Activated CD4-positive, alpha-beta T cell treated with anti-CD3 and anti-CD28 coated beads for 36 hours (primary cell): ENCODE data around the gene CFAP20. TPM values are rescaled to one million over a fixed set of nuclear protein-coding genes. Genes with fewer than 3 reads are reported as not detected.
"Not testable (repeated sequence)": the region's sequence is repeated elsewhere in the genome, so short reads cannot be mapped to it uniquely, and the experiment has no call there.

Experiments used
- ATAC-seq: fragments of 200-7000 bp; cut with Tn5 transposase; one replicate; pipeline ENCODE4 v1.10.0; 2021; ENCODE audit warnings: mild to moderate bottlenecking, moderate library complexity
- CTCF ChIA-PET: fragments of 350-600 bp; sonication (Branson Sonifier 250); formaldehyde crosslinking; loops from one replicate; lab custom pipeline; 2021; ENCODE audit warnings: antibody characterized with exemption; lab: Charles Lee
- POLR2A ChIA-PET: fragments of 350-600 bp; sonication (Branson Sonifier 250); formaldehyde crosslinking; loops from one replicate; lab custom pipeline; 2021; ENCODE audit warnings: antibody characterized with exemption, inconsistent platforms; lab: Charles Lee
- DNase-seq: peaks from one replicate; pipeline ENCODE4 v3.0.0-alpha.2; 2020
- H3K27ac Mint-ChIP-seq: one replicate; pipeline ENCODE4 v1.8.0; 2021; ENCODE audit warnings: mixed read lengths
- H3K27me3 Mint-ChIP-seq: one replicate; pipeline ENCODE4 v1.8.0; 2021; ENCODE audit warnings: mixed read lengths
- H3K36me3 Mint-ChIP-seq: one replicate; pipeline ENCODE4 v1.8.0; 2021; ENCODE audit warnings: low read depth, mixed read lengths
- H3K4me1 Mint-ChIP-seq: one replicate; pipeline ENCODE4 v1.8.0; 2021; ENCODE audit warnings: mixed read lengths
- H3K4me3 Mint-ChIP-seq: one replicate; pipeline ENCODE4 v1.8.0; 2021; ENCODE audit warnings: mild to moderate bottlenecking, moderate library complexity, mixed read lengths
- H3K9me3 Mint-ChIP-seq: one replicate; pipeline ENCODE4 v1.8.0; 2021; ENCODE audit warnings: low read depth, mixed read lengths
- intact Hi-C, 2 experiments: fragments of 100-400 bp; cut with DNase I in 1 of 2; cut with micrococcal nuclease in 1 of 2; formaldehyde crosslinking; loops; one replicate each; pipeline versions ENCODE4 v1.14.2 to v1.15.1; 2022 to 2024; cut with DNase I, micrococcal nuclease
- total RNA-seq, 2 experiments: library from RNA; stranded (reverse); gene quantifications; one replicate each; pipeline ENCODE4 v1.2.3, GENCODE V29; 2021

Gene CFAP20
- total RNA-seq, 2 experiments from 2014 or later: 45.9 to 48.7 TPM

GRCh38 chr16:58099097-58099955, 29.9 kb downstream of the CFAP20 start:
- Mint-ChIP-seq H3K27ac (no peak overlapping the region), H3K4me3 (no peak overlapping the region), H3K9me3 (no peaks in the 10 kb centered on the region), H3K27me3 (peaks cover 3% of the 10 kb centered on the region), H3K4me1 (no peaks in the 10 kb centered on the region), H3K36me3 (no peaks in the 10 kb centered on the region)
- POLR2A ChIA-PET: no interaction called here
- no peak for DNase-seq
- intact Hi-C loops: no loop called here
- ATAC-seq: no peak
- CTCF ChIA-PET: interaction anchor here (0.6 to 0.9 kb wide), 2 partner anchors 19 to 94 kb away, joined by 3 read pairs; no protein-coding TSS in a partner anchor

DNA sequence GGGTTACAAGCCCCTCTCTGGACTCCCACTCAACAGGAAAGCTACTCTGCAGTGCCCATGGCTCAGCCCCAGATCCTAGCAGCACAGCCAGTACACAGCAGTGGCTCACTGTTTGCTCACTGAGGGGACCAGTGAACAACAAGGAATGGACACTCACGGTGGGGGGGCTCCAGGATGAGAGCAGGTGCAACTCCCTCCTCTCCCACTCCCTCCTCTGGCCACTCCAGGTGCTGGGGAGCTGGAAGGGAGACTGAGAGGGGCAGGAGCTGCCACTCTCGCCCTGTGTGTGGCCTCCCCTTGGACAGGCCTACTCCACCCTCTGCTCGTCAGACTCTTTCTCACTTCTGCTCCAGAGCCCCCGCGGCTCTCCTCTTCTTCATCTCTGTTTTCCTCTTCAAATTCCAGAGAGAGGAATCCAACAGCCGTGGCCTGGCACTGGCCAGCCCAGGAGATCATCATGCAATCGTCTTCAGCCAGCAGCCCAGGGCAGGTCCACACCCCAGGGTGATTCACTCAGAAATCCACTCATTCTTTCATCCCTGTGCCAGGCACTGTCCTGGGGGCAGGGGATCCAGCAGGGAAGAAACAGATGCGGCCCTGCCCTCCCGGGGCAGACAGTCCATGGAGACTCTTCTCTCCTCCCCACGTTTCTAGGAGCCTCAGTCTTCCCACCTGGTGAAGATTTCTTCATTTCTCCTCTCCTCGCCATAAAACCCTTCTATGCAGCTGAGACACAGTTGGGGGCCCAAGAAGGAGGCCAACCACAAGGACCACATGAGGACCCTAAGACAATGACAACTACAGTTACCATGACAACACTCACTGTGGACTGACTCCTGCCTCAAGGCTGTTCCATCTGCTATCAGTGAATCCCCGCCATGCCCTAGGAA, 30.7 kb downstream of the CFAP20 start:
- DNase-seq: no peak
- no peaks in the 10 kb centered on the region for H3K9me3 Mint-ChIP-seq
- H3K27me3 Mint-ChIP-seq: peaks cover 3% of the 10 kb centered on the region
- intact Hi-C loops: no loop called here
- ATAC-seq: no peak
- H3K4me1 Mint-ChIP-seq: no peaks in the 10 kb centered on the region
- H3K36me3 Mint-ChIP-seq: no peaks in the 10 kb centered on the region
- POLR2A ChIA-PET: interaction anchor here (1.5 kb wide), 1 partner anchor 31 kb away, joined by 3 read pairs; the partner anchor contains the start of gene CFAP20
- CTCF ChIA-PET: interaction anchor here (1.1 to 2.0 kb wide), 6 partner anchors 9 to 119 kb away, joined by 4 to 10 read pairs (median 4); no protein-coding TSS in a partner anchor
- no peak overlapping the region for H3K4me3 Mint-ChIP-seq
- no peak overlapping the region for H3K27ac Mint-ChIP-seq

DNA sequence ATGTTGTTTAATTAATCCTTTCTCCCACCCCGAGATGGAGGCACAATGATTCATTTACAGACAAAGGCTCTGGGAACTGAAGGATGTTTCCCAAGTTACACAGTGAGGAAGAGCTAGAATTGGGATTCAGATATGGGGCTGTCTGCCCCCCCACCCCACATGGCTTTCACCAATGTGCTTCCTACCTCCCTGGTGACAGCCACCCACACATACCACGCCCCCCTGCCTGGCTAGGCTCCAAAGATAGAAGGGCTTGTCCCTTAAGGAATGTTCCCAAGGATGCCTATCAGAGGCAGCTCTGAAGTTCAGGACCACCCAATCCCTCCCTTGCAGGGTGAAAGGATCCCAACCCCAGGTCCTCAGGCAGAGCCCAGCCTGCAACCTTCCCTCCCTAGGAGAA, 32.9 kb downstream of the CFAP20 start:
- H3K9me3 Mint-ChIP-seq: no peaks in the 10 kb centered on the region
- no peaks in the 10 kb centered on the region for H3K36me3 Mint-ChIP-seq
- ATAC-seq: no peak
- H3K27me3 Mint-ChIP-seq: peaks cover 3% of the 10 kb centered on the region
- ChIA-PET POLR2A (no interaction called here), CTCF (interaction anchor here (0.7 to 1.8 kb wide), 7 partner anchors 12 to 305 kb away, joined by 3 to 6 read pairs (median 4); no protein-coding TSS in a partner anchor)
- DNase-seq: no peak
- H3K4me1 Mint-ChIP-seq: no peaks in the 10 kb centered on the region
- H3K4me3 Mint-ChIP-seq: no peak overlapping the region
- H3K27ac Mint-ChIP-seq: no peak overlapping the region
- intact Hi-C loops: no loop called here

- CTCF ChIA-PET: interaction anchor here (0.7 to 1.1 kb wide), 2 partner anchors 18 to 306 kb away, joined by 5 read pairs; no protein-coding TSS in a partner anchor
- H3K4me3 Mint-ChIP-seq, H3K4me1 Mint-ChIP-seq, ATAC-seq, H3K27me3 Mint-ChIP-seq, intact Hi-C loops, H3K36me3 Mint-ChIP-seq, POLR2A ChIA-PET, DNase-seq, H3K27ac Mint-ChIP-seq, H3K9me3 Mint-ChIP-seq: not testable (repeated sequence)
Measured at GRCh38 chr16:58095575-58095960, 33.6 kb downstream of the CFAP20 start.

DNA sequence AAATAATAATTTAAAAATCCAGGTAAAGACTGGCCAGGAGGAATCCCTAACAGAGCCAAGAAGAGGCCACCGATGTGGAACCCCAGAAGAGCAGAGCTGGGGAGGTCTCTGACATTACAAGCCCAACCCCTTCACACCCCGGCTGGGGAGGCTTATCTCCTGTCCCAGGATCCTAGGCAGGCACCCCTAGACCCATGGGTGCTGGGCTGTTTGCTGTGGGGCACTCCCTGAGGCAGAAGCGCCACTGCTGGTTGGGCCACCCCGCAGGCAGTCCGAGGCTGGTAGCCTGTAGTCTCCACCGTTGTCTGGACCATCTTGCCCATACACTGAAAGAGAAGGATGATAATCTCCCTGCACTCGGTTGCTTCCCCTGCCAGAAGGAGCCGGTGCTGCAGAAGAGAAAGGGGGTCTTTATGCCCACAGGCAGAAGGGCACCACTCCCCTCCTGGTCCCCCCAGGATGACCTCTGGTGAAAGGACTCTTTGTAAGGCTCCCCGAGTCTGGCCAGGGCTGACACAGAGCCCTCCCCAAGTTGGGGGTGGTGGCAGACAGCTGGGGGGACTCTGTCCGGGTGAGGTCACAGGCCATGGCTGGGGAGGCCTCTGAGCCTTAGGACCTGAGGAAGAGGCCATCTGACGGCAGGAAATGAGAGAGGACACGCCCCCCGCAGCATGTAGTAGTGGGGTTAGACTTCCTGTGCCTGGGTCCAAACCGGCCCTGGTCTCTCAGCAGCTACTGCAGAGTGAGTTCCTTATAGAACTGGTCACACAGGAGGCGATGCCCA, 34.2 kb downstream of the CFAP20 start:
- H3K36me3 Mint-ChIP-seq: no peaks in the 10 kb centered on the region
- H3K27me3 Mint-ChIP-seq: peaks cover 3% of the 10 kb centered on the region
- no peak overlapping the region for H3K4me3 Mint-ChIP-seq
- H3K4me1 Mint-ChIP-seq: no peaks in the 10 kb centered on the region
- DNase-seq (no peak), ATAC-seq (no peak)
- intact Hi-C loops: no loop called here
- POLR2A ChIA-PET: no interaction called here
- CTCF ChIA-PET: interaction anchor here (1.1 kb wide), 1 partner anchor 17 kb away, joined by 5 read pairs; no protein-coding TSS in a partner anchor
- no peak overlapping the region for H3K27ac Mint-ChIP-seq
- no peaks in the 10 kb centered on the region for H3K9me3 Mint-ChIP-seq

DNA sequence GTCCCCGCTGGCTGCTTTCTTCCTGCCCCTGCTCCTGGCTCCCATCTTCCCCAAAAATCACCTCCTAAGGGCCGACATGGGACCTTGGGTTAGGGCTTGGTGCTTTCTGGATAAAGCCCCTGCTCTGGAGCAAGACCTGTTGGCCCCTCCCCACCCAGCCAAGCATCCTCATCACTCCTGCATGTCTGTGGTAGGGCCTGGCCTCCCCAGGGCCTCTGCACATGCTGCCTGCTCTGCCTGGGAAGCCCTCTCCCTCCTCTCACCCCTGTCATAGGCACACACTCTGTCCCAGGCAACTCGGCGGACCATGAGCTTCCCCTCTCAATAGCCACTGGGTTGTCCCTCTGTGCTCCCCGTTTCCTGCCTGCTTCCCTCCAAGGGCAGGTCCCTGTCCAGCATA, 35.2 kb downstream of the CFAP20 start:
- Mint-ChIP-seq H3K9me3 (no peaks in the 10 kb centered on the region), H3K36me3 (no peaks in the 10 kb centered on the region), H3K27ac (no peak overlapping the region), H3K4me1 (no peaks in the 10 kb centered on the region), H3K27me3 (peaks cover 3% of the 10 kb centered on the region), H3K4me3 (no peak overlapping the region)
- ChIA-PET CTCF (no interaction called here), POLR2A (no interaction called here)
- DNase-seq: no peak
- ATAC-seq: no peak
- intact Hi-C loops: no loop called here

DNA sequence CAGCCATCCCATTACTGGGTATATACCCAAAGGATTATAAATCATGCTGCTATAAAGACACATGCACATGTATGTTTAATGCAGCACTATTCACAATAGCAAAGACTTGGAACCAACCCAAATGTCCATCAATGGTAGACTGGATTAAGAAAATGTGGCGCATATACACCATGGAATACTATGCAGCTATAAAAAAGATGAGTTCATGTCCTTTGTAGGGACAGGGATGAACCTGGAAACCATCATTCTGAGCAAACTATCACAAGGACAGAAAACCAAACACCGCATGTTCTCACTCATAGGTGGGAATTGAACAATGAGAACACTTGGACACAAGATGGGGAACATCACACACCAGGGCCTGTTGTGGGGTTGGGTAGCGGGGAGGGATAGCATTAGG, 38.8 kb downstream of the CFAP20 start:
- H3K36me3 Mint-ChIP-seq, H3K9me3 Mint-ChIP-seq, CTCF ChIA-PET, ATAC-seq, POLR2A ChIA-PET, H3K27ac Mint-ChIP-seq, H3K4me3 Mint-ChIP-seq, H3K27me3 Mint-ChIP-seq, H3K4me1 Mint-ChIP-seq, DNase-seq, intact Hi-C loops: not testable (repeated sequence)

GRCh38 chr16:58088091-58088490, 41.1 kb downstream of the CFAP20 start:
- ATAC-seq (no peak), DNase-seq (no peak)
- no peaks in the 10 kb centered on the region for H3K36me3 Mint-ChIP-seq
- H3K9me3 Mint-ChIP-seq: no peaks in the 10 kb centered on the region
- no peak overlapping the region for H3K27ac Mint-ChIP-seq
- H3K4me3 Mint-ChIP-seq: no peak overlapping the region
- CTCF ChIA-PET: interaction anchor here (1.3 kb wide), 1 partner anchor 9 kb away, joined by 5 read pairs; no protein-coding TSS in a partner anchor
- no peaks in the 10 kb centered on the region for H3K4me1 Mint-ChIP-seq
- POLR2A ChIA-PET: no interaction called here
- no peaks in the 10 kb centered on the region for H3K27me3 Mint-ChIP-seq
- intact Hi-C loops: no loop called here

DNA sequence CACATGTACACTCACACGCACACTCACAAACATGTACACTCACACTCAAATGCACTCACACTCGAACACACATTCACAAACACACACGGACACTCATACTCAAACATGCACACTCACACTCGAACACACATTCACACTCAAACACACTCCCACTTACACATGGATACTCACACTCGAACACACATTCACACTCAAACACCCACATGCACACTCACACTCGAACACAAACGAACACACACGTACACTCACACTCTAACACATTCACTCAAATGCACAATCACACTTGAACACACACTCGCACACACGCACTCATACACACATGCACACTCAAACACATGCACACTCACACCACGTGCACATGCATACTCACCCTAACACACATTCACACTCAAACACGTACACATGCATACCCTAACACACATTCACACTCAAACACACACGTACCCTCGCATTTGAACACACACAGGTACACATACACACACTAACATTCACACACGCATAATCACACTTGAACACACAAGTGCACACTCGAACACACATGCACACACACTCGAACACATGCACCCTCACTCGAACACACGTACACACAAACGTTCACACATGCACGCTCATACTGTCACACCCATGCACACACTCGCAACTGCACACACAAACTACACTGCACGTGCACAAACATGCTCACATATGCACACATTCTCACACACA, 41.8 kb downstream of the CFAP20 start:
- ChIA-PET POLR2A (no interaction called here), CTCF (interaction anchor here (1.3 kb wide), 1 partner anchor 10 kb away, joined by 5 read pairs; no protein-coding TSS in a partner anchor)
- no peaks in the 10 kb centered on the region for H3K27me3 Mint-ChIP-seq
- H3K4me1 Mint-ChIP-seq: no peaks in the 10 kb centered on the region
- DNase-seq (no peak), ATAC-seq (no peak)
- H3K27ac Mint-ChIP-seq: no peak overlapping the region
- no peaks in the 10 kb centered on the region for H3K9me3 Mint-ChIP-seq
- H3K4me3 Mint-ChIP-seq: no peak overlapping the region
- H3K36me3 Mint-ChIP-seq: no peaks in the 10 kb centered on the region
- intact Hi-C loops: no loop called here

DNA sequence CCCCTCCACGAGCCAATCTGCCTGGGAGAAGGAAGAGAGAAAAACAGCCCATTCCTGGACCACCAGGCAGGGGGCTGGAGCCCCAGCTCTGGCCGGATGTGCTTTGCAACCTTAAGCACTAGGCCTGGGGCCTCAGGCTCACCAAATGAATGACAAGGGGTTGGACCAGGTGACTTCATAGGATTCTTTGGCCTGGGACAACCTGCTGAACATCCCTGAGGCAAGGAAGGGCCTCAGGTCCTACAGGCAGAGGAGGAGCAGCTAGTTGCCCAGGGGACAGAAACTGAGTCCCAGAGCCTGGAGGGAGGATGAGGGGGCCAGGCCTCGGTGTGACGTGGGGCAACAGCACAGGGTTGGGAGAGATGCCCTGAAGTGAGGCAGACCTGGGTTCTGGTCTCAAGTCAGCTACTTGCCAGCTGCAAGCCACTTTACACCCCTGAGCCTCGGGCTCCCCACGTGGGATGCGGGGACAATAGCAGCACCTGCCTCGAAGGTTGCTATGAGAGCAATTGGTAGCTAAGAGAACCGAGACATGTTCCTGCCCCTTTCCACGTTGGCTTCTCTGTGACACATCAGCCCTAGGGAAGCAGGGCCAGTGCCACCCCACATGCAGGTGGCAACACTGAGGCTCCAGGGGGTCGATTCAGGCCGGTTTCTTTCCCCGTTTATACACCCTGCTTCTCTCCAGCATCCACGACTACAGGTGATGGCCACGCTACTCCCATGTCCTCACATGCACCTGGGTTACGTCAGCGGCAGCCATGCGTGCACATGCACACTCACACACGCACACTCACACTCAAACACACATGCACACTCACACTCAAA, 42.6 kb downstream of the CFAP20 start:
- ChIA-PET POLR2A (no interaction called here), CTCF (no interaction called here)
- no peak for DNase-seq
- intact Hi-C loops: no loop called here
- Mint-ChIP-seq H3K9me3 (no peaks in the 10 kb centered on the region), H3K27me3 (no peaks in the 10 kb centered on the region), H3K27ac (no peak overlapping the region), H3K4me3 (no peak overlapping the region), H3K36me3 (no peaks in the 10 kb centered on the region), H3K4me1 (no peaks in the 10 kb centered on the region)
- ATAC-seq: no peak
